ENCODE data around the gene PHETA1. TPM values are rescaled to one million over a fixed set of nuclear protein-coding genes. Genes with fewer than 3 reads are reported as not detected.

PHETA1 gene
- total and polyA plus RNA-seq, 10 of the 15 experiments (the other 5 are each of a cell fraction or from before 2014, with no cell fraction given) = 0.02 to 1.3 (median 0.51) TPM; not detected in 1

DNA sequence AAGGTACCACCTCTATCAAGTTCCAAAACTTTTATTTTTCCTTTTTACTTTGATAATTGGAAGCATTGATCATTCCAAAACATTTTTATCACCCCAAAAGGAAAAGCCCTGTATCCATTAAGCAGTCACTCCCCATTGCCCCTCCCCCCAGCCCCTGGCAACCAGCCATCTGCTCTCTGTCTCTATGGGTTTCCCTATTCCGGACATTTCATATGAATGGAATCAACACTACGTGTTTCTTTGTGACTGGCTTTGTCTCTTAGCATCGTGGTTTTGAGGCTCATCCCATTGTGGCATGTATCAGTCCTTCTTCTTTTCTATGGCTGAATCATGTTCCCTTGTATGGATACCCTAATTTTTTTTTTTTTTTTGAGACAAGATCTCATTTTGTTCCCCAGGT, 18.0 kb upstream of the PHETA1 start (continued):
- TF ChIP-seq, protein P1, sequence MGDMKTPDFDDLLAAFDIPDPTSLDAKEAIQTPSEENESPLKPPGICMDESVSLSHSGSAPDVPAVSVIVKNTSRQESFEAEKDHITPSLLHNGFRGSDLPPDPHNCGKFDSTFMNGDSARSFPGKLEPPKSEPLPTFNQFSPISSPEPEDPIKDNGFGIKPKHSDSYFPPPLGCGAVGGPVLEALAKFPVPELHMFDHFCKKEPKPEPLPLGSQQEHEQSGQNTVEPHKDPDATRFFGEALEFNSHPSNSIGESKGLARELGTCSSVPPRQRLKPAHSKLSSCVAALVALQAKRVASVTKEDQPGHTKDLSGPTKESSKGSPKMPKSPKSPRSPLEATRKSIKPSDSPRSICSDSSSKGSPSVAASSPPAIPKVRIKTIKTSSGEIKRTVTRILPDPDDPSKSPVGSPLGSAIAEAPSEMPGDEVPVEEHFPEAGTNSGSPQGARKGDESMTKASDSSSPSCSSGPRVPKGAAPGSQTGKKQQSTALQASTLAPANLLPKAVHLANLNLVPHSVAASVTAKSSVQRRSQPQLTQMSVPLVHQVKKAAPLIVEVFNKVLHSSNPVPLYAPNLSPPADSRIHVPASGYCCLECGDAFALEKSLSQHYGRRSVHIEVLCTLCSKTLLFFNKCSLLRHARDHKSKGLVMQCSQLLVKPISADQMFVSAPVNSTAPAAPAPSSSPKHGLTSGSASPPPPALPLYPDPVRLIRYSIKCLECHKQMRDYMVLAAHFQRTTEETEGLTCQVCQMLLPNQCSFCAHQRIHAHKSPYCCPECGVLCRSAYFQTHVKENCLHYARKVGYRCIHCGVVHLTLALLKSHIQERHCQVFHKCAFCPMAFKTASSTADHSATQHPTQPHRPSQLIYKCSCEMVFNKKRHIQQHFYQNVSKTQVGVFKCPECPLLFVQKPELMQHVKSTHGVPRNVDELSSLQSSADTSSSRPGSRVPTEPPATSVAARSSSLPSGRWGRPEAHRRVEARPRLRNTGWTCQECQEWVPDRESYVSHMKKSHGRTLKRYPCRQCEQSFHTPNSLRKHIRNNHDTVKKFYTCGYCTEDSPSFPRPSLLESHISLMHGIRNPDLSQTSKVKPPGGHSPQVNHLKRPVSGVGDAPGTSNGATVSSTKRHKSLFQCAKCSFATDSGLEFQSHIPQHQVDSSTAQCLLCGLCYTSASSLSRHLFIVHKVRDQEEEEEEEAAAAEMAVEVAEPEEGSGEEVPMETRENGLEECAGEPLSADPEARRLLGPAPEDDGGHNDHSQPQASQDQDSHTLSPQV (IDR thresholded peaks at IDR 0.05) = no peak
- no peak for TF ChIP-seq RELA (IDR thresholded peaks at IDR 0.05; ENCODE audit: borderline replicate concordance, partially characterized antibody)
- TF ChIP-seq, protein P2, sequence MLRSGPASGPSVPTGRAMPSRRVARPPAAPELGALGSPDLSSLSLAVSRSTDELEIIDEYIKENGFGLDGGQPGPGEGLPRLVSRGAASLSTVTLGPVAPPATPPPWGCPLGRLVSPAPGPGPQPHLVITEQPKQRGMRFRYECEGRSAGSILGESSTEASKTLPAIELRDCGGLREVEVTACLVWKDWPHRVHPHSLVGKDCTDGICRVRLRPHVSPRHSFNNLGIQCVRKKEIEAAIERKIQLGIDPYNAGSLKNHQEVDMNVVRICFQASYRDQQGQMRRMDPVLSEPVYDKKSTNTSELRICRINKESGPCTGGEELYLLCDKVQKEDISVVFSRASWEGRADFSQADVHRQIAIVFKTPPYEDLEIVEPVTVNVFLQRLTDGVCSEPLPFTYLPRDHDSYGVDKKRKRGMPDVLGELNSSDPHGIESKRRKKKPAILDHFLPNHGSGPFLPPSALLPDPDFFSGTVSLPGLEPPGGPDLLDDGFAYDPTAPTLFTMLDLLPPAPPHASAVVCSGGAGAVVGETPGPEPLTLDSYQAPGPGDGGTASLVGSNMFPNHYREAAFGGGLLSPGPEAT (IDR thresholded peaks at IDR 0.05; ENCODE audit: low read depth) = no peak
- no peak for TF ChIP-seq ZBTB40 (IDR thresholded peaks at IDR 0.05; ENCODE audit: borderline replicate concordance)
- no peak for TF ChIP-seq NFYA (IDR thresholded peaks at IDR 0.05; ENCODE audit: borderline replicate concordance, low read depth, low read length)
- TF ChIP-seq, protein P3, sequence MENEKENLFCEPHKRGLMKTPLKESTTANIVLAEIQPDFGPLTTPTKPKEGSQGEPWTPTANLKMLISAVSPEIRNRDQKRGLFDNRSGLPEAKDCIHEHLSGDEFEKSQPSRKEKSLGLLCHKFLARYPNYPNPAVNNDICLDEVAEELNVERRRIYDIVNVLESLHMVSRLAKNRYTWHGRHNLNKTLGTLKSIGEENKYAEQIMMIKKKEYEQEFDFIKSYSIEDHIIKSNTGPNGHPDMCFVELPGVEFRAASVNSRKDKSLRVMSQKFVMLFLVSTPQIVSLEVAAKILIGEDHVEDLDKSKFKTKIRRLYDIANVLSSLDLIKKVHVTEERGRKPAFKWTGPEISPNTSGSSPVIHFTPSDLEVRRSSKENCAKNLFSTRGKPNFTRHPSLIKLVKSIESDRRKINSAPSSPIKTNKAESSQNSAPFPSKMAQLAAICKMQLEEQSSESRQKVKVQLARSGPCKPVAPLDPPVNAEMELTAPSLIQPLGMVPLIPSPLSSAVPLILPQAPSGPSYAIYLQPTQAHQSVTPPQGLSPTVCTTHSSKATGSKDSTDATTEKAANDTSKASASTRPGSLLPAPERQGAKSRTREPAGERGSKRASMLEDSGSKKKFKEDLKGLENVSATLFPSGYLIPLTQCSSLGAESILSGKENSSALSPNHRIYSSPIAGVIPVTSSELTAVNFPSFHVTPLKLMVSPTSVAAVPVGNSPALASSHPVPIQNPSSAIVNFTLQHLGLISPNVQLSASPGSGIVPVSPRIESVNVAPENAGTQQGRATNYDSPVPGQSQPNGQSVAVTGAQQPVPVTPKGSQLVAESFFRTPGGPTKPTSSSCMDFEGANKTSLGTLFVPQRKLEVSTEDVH (IDR thresholded peaks at IDR 0.05; ENCODE audit: low read depth, partially characterized antibody) = no peak
- TF ChIP-seq RAD51 (IDR thresholded peaks at IDR 0.05) = no peak
- TF ChIP-seq SREBF2 (IDR thresholded peaks at IDR 0.05; ENCODE audit: low read length) = no peak

Measured in GM12878 (cell line).